ENCODE measurements around the gene SAP30BP. TPM values are rescaled to one million over a fixed set of nuclear protein-coding genes. Genes with fewer than 3 reads are reported as not detected.

Gene SAP30BP
- total and polyA plus RNA-seq, 2 of the 8 experiments (the other 6 are each of a cell fraction or from before 2014, with no cell fraction given): 63.3 to 79.9 TPM

GRCh38 chr17:75691371-75691791 lies 24.2 kb downstream of the SAP30BP start:
- Histone ChIP-seq H2AFZ (ENCODE audit: low read length) (no peak overlapping the region), H3K23me2 (ENCODE audit: low read depth, low read length) (peaks cover 2% of the 10 kb centered on the region; the same call in 1 of the 2 replicates), H3K14ac (ENCODE audit: insufficient read length) (no peak overlapping the region), H4K8ac (ENCODE audit: extremely low read depth, insufficient read depth, low read length) (no peak overlapping the region), H3K36me3 (ENCODE audit: control insufficient read depth in 2 of 4, insufficient read depth in 4 of 4, low read length in 3 of 4) (peaks cover 2 to 9% (median 5%) of the 10 kb centered on the region in 4 experiments; a peak in 4 of 8 replicates), H2BK15ac (ENCODE audit: low read length) (no peak overlapping the region), H3K79me2 (ENCODE audit: control insufficient read depth in 1 of 2, insufficient read depth in 2 of 2, low read length in 2 of 2) (peaks cover 0 to 58% of the 10 kb centered on the region in 2 experiments; a peak in 3 of 4 replicates), H3K4me2 (ENCODE audit: insufficient read depth in 1 of 2, low read depth in 2 of 2, low read length in 2 of 2) (no peak overlapping the region), H2AK5ac (ENCODE audit: low read depth, low read length) (no peak overlapping the region), H2BK5ac (ENCODE audit: low read depth, low read length) (no peak overlapping the region), H2BK20ac (ENCODE audit: low read length) (no peak overlapping the region), H3K9ac (replicated peaks in 1 of 4; ENCODE audit: extremely low read depth in 1 of 4, low read depth in 3 of 4, low read length in 3 of 4) (no peak overlapping the region), H4K20me1 (replicated peaks in 1 of 2; ENCODE audit: control insufficient read depth in 1 of 2, insufficient read depth in 2 of 2, low read length in 2 of 2) (peaks cover 10 to 17% of the 10 kb centered on the region in 2 experiments), H3K4me3 (ENCODE audit: extremely low read depth in 1 of 4, insufficient read depth in 2 of 4, low read depth in 3 of 4, low read length in 4 of 4) (no peak overlapping the region), H3K27me3 (replicated peaks in 1 of 4; ENCODE audit: control insufficient read depth in 3 of 4, extremely low read depth in 1 of 4, insufficient read depth in 3 of 4, low read length in 3 of 4) (no peaks in the 10 kb centered on the region), H2BK120ac (replicated peaks; ENCODE audit: low read depth, low read length) (no peak overlapping the region), H3K4ac (replicated peaks; ENCODE audit: insufficient read length, low read depth, low read length) (no peak overlapping the region), H2BK12ac (ENCODE audit: low read depth, low read length) (no peak overlapping the region), H4K5ac (ENCODE audit: insufficient read length, low read depth, low read length) (no peak overlapping the region), H3K79me1 (ENCODE audit: low read depth, low read length) (peaks cover 17% of the 10 kb centered on the region), H3K4me1 (replicated peaks in 1 of 4; ENCODE audit: control insufficient read depth in 3 of 4, insufficient read depth in 4 of 4, low read length in 3 of 4) (peaks cover 3 to 21% (median 7%) of the 10 kb centered on the region in 4 experiments), H3K56ac (replicated peaks; ENCODE audit: insufficient read length, low read depth, low read length) (no peak overlapping the region), H3K23ac (ENCODE audit: insufficient read length) (no peak overlapping the region), H4K91ac (replicated peaks; ENCODE audit: insufficient read length, low read length) (no peak overlapping the region), H3K18ac (ENCODE audit: extremely low read depth, low read length) (no peak overlapping the region), H3K27ac (ENCODE audit: low read depth, low read length) (no peak overlapping the region), H3K9me3 (ENCODE audit: insufficient read depth in 2 of 2, low read depth in 1 of 2, low read length in 1 of 2) (no peaks in the 10 kb centered on the region)
- WGBS, 2 experiments (ENCODE audit: extremely low coverage in 1 of 2, insufficient coverage in 1 of 2, insufficient read length in 1 of 2, insufficient replicate concordance in 2 of 2, low coverage in 1 of 2, low lambda C conversion rate in 2 of 2, missing lambda C conversion rate in 1 of 2): 88% methylated on average over 5 of the region's 5 CpGs; no CpG with 5 or more reads in 1 of the 2 experiments
- ChIA-PET CTCF (ENCODE audit: partially characterized antibody) (interaction anchor here (1.0 to 6.8 kb wide), 9 partner anchors 8 to 90 kb away, joined by 3 to 39 read pairs (median 6); partner anchors contain the start of gene SMIM5), POLR2A (ENCODE audit: partially characterized antibody) (interaction anchor here (1.2 to 1.7 kb wide), 3 partner anchors 8 to 62 kb away, joined by 3 to 6 read pairs (median 4); no protein-coding TSS in a partner anchor)
- FAIRE-seq (no peak), DNase-seq (ENCODE audit: low read depth in 1 of 2, low spot score in 2 of 2) (no peak)
- no peak for TF ChIP-seq CTBP2 (IDR thresholded peaks at IDR 0.05; ENCODE audit: borderline replicate concordance, insufficient read depth, insufficient read length, low read length)
- TF ChIP-seq POLR2AphosphoS5 (IDR thresholded peaks at IDR 0.05; ENCODE audit: low read depth, low read length): no peak
- TF ChIP-seq ZNF274 (IDR thresholded peaks at IDR 0.05; ENCODE audit: borderline replicate concordance, extremely low read depth, low read length): no peak
- TF ChIP-seq FOSL1 (IDR thresholded peaks at IDR 0.05; ENCODE audit: insufficient read depth, low read depth, low read length): no peak
- no peak for TF ChIP-seq RFX5 (IDR thresholded peaks at IDR 0.05; ENCODE audit: borderline replicate concordance, low read depth, low read length)
- no peak for TF ChIP-seq SIRT6 (IDR thresholded peaks at IDR 0.05; ENCODE audit: low read length)
- TF ChIP-seq RAD21 (IDR thresholded peaks at IDR 0.05 in 1 of 2, conservative IDR thresholded peaks at IDR 0.05 in 1 of 2; ENCODE audit: low read depth in 2 of 2, low read length in 2 of 2): no peak
- no peak for TF ChIP-seq NANOG (IDR thresholded peaks at IDR 0.05; ENCODE audit: insufficient read depth, low read depth, low read length, poor library complexity, severe bottlenecking)
- TF ChIP-seq SAP30 (IDR thresholded peaks at IDR 0.05; ENCODE audit: insufficient read depth, insufficient replicate concordance, low read length): no peak
- no peak for TF ChIP-seq HDAC2 (IDR thresholded peaks at IDR 0.05; ENCODE audit: borderline replicate concordance in 1 of 2, low read depth in 2 of 2, low read length in 2 of 2)
- no peak for TF ChIP-seq PHF8 (conservative IDR thresholded peaks at IDR 0.05; ENCODE audit: low read depth, low read length)
- no peak for TF ChIP-seq HDAC6 (IDR thresholded peaks at IDR 0.05; ENCODE audit: low read depth, low read length)

All from H1 (cell line).